T-cell (primary cell): ENCODE results near the gene RUNX1. TPM values are rescaled to one million over a fixed set of nuclear protein-coding genes. Genes with fewer than 3 reads are reported as not detected.

ENCODE experiments used
- ATAC-seq, 4 experiments: fragments of 200-7000 bp in 3 of 4; fragments of 150-1000 bp in 1 of 4; cut with Tn5 transposase; replicated peaks in 1 of 4; 1 replicate in 3 of 4; 2 replicates in 1 of 4; pipeline ENCODE4 v1.10.0; 2021; ENCODE audit warnings: moderate library complexity in 3 of 4, mild to moderate bottlenecking in 2 of 4, moderate number of reproducible peaks in 1 of 4
- CTCF ChIA-PET, 2 donors: fragments of 300-600 bp; sonication (Branson Sonifier 250); formaldehyde crosslinking; loops; one replicate each; lab custom pipeline; 2022; ENCODE audit warnings: antibody characterized with exemption in 2 of 2; lab: Charles Lee
- POLR2A ChIA-PET, 2 donors: fragments of 300-600 bp; sonication (Branson Sonifier 250); formaldehyde crosslinking; loops; one replicate each; lab custom pipeline; 2022; ENCODE audit warnings: antibody characterized with exemption in 2 of 2; lab: Charles Lee
- DNase-seq, 35 experiments: peaks; one replicate each; pipeline versions ENCODE4 v3.0.0 to v3.0.0-alpha.2; 2013 to 2023
- H3K27ac ChIP-seq: one replicate; pipeline ENCODE4 v1.5.1; 2013; ENCODE audit warnings: low read length
- H3K27me3 ChIP-seq, 2 experiments: replicated peaks in 1 of 2; 1 replicate in 1 of 2; 2 replicates in 1 of 2; pipeline versions ENCODE4 v1.6.1 to v1.7.0; 2013; ENCODE audit warnings: low read length in 1 of 2, mixed read lengths in 1 of 2; ENCODE audit not compliant: control insufficient read depth in 2 of 2, insufficient read depth in 2 of 2; ENCODE audit errors: extremely low read depth in 1 of 2
- H3K36me3 ChIP-seq, 2 donors: 1 replicate in 1 of 2; 2 replicates in 1 of 2; pipeline versions ENCODE4 v1.6.1 to v1.7.0; 2013; ENCODE audit warnings: low read length in 1 of 2; ENCODE audit not compliant: control insufficient read depth in 2 of 2, insufficient read depth in 1 of 2; ENCODE audit errors: extremely low read depth in 1 of 2
- H3K4me1 ChIP-seq, 2 experiments: 1 replicate in 1 of 2; 2 replicates in 1 of 2; pipeline versions ENCODE4 v1.6.1 to v1.7.0; 2013; ENCODE audit warnings: low read length in 2 of 2, mixed read lengths in 1 of 2; ENCODE audit not compliant: insufficient read depth in 2 of 2, control insufficient read depth in 1 of 2; ENCODE audit errors: extremely low read depth in 1 of 2
- H3K4me3 ChIP-seq, 2 donors: 1 replicate in 1 of 2; 2 replicates in 1 of 2; pipeline versions ENCODE4 v1.5.1 to v1.7.0; 2013; ENCODE audit warnings: mild to moderate bottlenecking in 2 of 2, low read length in 1 of 2, moderate library complexity in 1 of 2; ENCODE audit not compliant: control insufficient read depth in 1 of 2; ENCODE audit errors: extremely low read depth in 1 of 2
- H3K9me3 ChIP-seq: 2 replicates; pipeline ENCODE4 v1.7.0; 2013
- H3K27ac Mint-ChIP-seq, 2 donors: one replicate each; pipeline ENCODE4 v1.8.0; 2020 to 2021; ENCODE audit warnings: mild to moderate bottlenecking in 2 of 2, mixed read lengths in 2 of 2
- H3K27me3 Mint-ChIP-seq, 2 donors: one replicate each; pipeline ENCODE4 v1.8.0; 2021 to 2022; ENCODE audit warnings: mixed read lengths in 2 of 2
- H3K36me3 Mint-ChIP-seq: one replicate; pipeline ENCODE4 v1.8.0; 2021; ENCODE audit warnings: mixed read lengths
- H3K4me1 Mint-ChIP-seq, 3 donors: one replicate each; pipeline ENCODE4 v1.8.0; 2020 to 2022; ENCODE audit warnings: mixed read lengths in 3 of 3, mild to moderate bottlenecking in 1 of 3
- H3K4me3 Mint-ChIP-seq, 3 donors: one replicate each; pipeline ENCODE4 v1.8.0; 2020 to 2022; ENCODE audit warnings: mild to moderate bottlenecking in 3 of 3, mixed read lengths in 3 of 3, moderate library complexity in 3 of 3
- H3K9me3 Mint-ChIP-seq, 3 donors: one replicate each; pipeline ENCODE4 v1.8.0; 2020 to 2022; ENCODE audit warnings: mixed read lengths in 3 of 3
- WGBS: methylation state at CpG from one replicate; pipeline ENCODE4 v1.1.5; 2013; ENCODE audit warnings: missing lambda C conversion rate; ENCODE audit not compliant: insufficient coverage; 5-methylcytosine and 5-hydroxymethylcytosine counted together
- total RNA-seq, 35 experiments: library from RNA in 6 of 35; stranded (reverse) in 6 of 35; fragments of 120-200 nt in 1 of 35; gene quantifications; one replicate each; pipeline versions ENCODE4 v1.2.1 to v1.2.4 and lab custom pipeline; 2013 to 2026

The RUNX1 gene
- total RNA-seq, 5 donors from 2014 or later (not counting 1 experiment from before 2014, with no cell fraction given): 87.0 to 117 (median 104) TPM

- no peaks in the 10 kb centered on the region for H3K9me3 ChIP-seq
- Mint-ChIP-seq H3K9me3 (no peaks in the 10 kb centered on the region), H3K36me3 (no peaks in the 10 kb centered on the region), H3K27ac (no peak overlapping the region), H3K27me3 (peaks cover 5% of the 10 kb centered on the region in 2 donors), H3K4me3 (no peak overlapping the region), H3K4me1 (no peaks in the 10 kb centered on the region)
- no peak overlapping the region for H3K27ac ChIP-seq
- no peaks in the 10 kb centered on the region for H3K4me1 ChIP-seq
- no CpG with 5 or more reads among the region's 2 CpGs for WGBS
- no peaks in the 10 kb centered on the region for H3K36me3 ChIP-seq
- peaks cover 0 to 2% of the 10 kb centered on the region in 2 experiments for H3K27me3 ChIP-seq
- ATAC-seq (no peak), DNase-seq (no peak)
- CTCF ChIA-PET: no interaction called here
- POLR2A ChIA-PET: no interaction called here
- no peak overlapping the region for H3K4me3 ChIP-seq
These were observed 274.4 kb downstream of the RUNX1 start for GRCh38 chr21:34774750-34775149.

GRCh38 chr21:34771512-34772028 is 277.5 kb downstream of the RUNX1 start:
- no peak overlapping the region for H3K4me3 ChIP-seq
- H3K9me3 Mint-ChIP-seq: no peaks in the 10 kb centered on the region

GRCh38 chr21:34770576-34770975 is 278.5 kb downstream of the RUNX1 start:
- Mint-ChIP-seq H3K27me3 (peaks cover 5 to 9% of the 10 kb centered on the region in 2 donors), H3K9me3 (no peaks in the 10 kb centered on the region), H3K36me3 (no peaks in the 10 kb centered on the region), H3K4me3 (no peak overlapping the region), H3K4me1 (no peaks in the 10 kb centered on the region), H3K27ac (no peak overlapping the region)
- ChIA-PET CTCF (no interaction called here), POLR2A (no interaction called here)
- H3K4me3 ChIP-seq: no peak overlapping the region
- H3K27me3 ChIP-seq: peaks cover 0 to 2% of the 10 kb centered on the region in 2 experiments
- no peak overlapping the region for H3K27ac ChIP-seq
- no peaks in the 10 kb centered on the region for H3K36me3 ChIP-seq
- H3K9me3 ChIP-seq: no peaks in the 10 kb centered on the region
- no peaks in the 10 kb centered on the region for H3K4me1 ChIP-seq
- WGBS: 67% methylated on average over 1 of the region's 4 CpGs
- ATAC-seq (no peak), DNase-seq (no peak)

More at GRCh38 chr21:34771512-34772028, 277.5 kb downstream of the RUNX1 start:
- DNase-seq (no peak), ATAC-seq (no peak)
- peaks cover 5 to 9% of the 10 kb centered on the region in 2 donors for H3K27me3 Mint-ChIP-seq
- POLR2A ChIA-PET: no interaction called here
- CTCF ChIA-PET: no interaction called here
- H3K27ac Mint-ChIP-seq: no peak overlapping the region
- no peak overlapping the region for H3K27ac ChIP-seq
- no peaks in the 10 kb centered on the region for H3K4me1 Mint-ChIP-seq
- H3K36me3 Mint-ChIP-seq: no peaks in the 10 kb centered on the region
- no peaks in the 10 kb centered on the region for H3K4me1 ChIP-seq
- 100% methylated on average over 1 of the region's 6 CpGs for WGBS
- H3K4me3 Mint-ChIP-seq: no peak overlapping the region
- no peaks in the 10 kb centered on the region for H3K9me3 ChIP-seq
- H3K36me3 ChIP-seq: no peaks in the 10 kb centered on the region
- peaks cover 0 to 2% of the 10 kb centered on the region in 2 experiments for H3K27me3 ChIP-seq

GRCh38 chr21:34768326-34768725 is 280.8 kb downstream of the RUNX1 start:
- Mint-ChIP-seq H3K27ac (no peak overlapping the region), H3K4me1 (no peaks in the 10 kb centered on the region), H3K9me3 (peaks cover 0 to 9% (median 0%) of the 10 kb centered on the region in 3 donors), H3K4me3 (no peak overlapping the region), H3K36me3 (no peaks in the 10 kb centered on the region), H3K27me3 (peaks cover 0 to 9% of the 10 kb centered on the region in 2 donors)
- H3K9me3 ChIP-seq: no peaks in the 10 kb centered on the region
- H3K27me3 ChIP-seq: peaks cover 0 to 2% of the 10 kb centered on the region in 2 experiments
- no peak overlapping the region for H3K4me3 ChIP-seq
- WGBS: no CpG with 5 or more reads among the region's 3 CpGs
- H3K36me3 ChIP-seq: no peaks in the 10 kb centered on the region
- POLR2A ChIA-PET: no interaction called here
- no peak for ATAC-seq
- CTCF ChIA-PET: no interaction called here
- no peak for DNase-seq
- no peak overlapping the region for H3K27ac ChIP-seq
- H3K4me1 ChIP-seq: no peaks in the 10 kb centered on the region

- no peak for ATAC-seq
- peaks cover 0 to 7% of the 10 kb centered on the region in 2 donors for H3K27me3 Mint-ChIP-seq
- H3K9me3 Mint-ChIP-seq: peaks cover 0 to 9% (median 0%) of the 10 kb centered on the region in 3 donors
- Histone ChIP-seq H3K27ac (no peak overlapping the region), H3K9me3 (no peaks in the 10 kb centered on the region), H3K4me1 (no peaks in the 10 kb centered on the region), H3K36me3 (no peaks in the 10 kb centered on the region), H3K4me3 (no peak overlapping the region), H3K27me3 (peaks cover 0 to 2% of the 10 kb centered on the region in 2 experiments)
- ChIA-PET POLR2A (no interaction called here), CTCF (interaction anchor here in 1 of 2 donors (0.7 kb wide), 1 partner anchor 1240 kb away, joined by 6 read pairs; no protein-coding TSS in a partner anchor)
- H3K4me3 Mint-ChIP-seq: no peak overlapping the region
- H3K36me3 Mint-ChIP-seq: no peaks in the 10 kb centered on the region
- no peaks in the 10 kb centered on the region for H3K4me1 Mint-ChIP-seq
- DNase-seq: no peak
- H3K27ac Mint-ChIP-seq: no peak overlapping the region
- WGBS: no CpG with 5 or more reads among the region's 3 CpGs
These were observed 282.2 kb downstream of the RUNX1 start for GRCh38 chr21:34766862-34767261.

GRCh38 chr21:34765619-34766018 is 283.5 kb downstream of the RUNX1 start:
- H3K27ac ChIP-seq: no peak overlapping the region
- H3K27me3 ChIP-seq: peaks cover 0 to 2% of the 10 kb centered on the region in 2 experiments
- H3K9me3 ChIP-seq: no peaks in the 10 kb centered on the region
- H3K36me3 Mint-ChIP-seq: no peaks in the 10 kb centered on the region
- peaks cover 0 to 9% (median 0%) of the 10 kb centered on the region in 3 donors for H3K9me3 Mint-ChIP-seq
- H3K4me1 Mint-ChIP-seq: no peaks in the 10 kb centered on the region
- no peaks in the 10 kb centered on the region for H3K36me3 ChIP-seq
- H3K27ac Mint-ChIP-seq: no peak overlapping the region
- H3K4me3 ChIP-seq: no peak overlapping the region
- ATAC-seq: no peak
- peaks cover 0 to 7% of the 10 kb centered on the region in 2 donors for H3K27me3 Mint-ChIP-seq
- ChIA-PET POLR2A (no interaction called here), CTCF (no interaction called here)
- 100% methylated on average over 2 of the region's 4 CpGs for WGBS
- H3K4me3 Mint-ChIP-seq: no peak overlapping the region
- no peak for DNase-seq
- no peaks in the 10 kb centered on the region for H3K4me1 ChIP-seq
